Activated CD4-positive, alpha-beta memory T cell treated with anti-CD3 and anti-CD28 coated beads, Interleukin-2, amount 10 ng/mL, durations not matched to agents 7 days and 5 days (primary cell): ENCODE data around the gene TMEM108. TPM values are rescaled to one million over a fixed set of nuclear protein-coding genes. Genes with fewer than 3 reads are reported as not detected.

Source experiments
- CTCF ChIA-PET: fragments of 350-600 bp; sonication (Branson Sonifier 250); formaldehyde crosslinking; loops from one replicate; lab custom pipeline; 2021; ENCODE audit warnings: antibody characterized with exemption, inconsistent platforms; lab: Charles Lee
- POLR2A ChIA-PET: fragments of 350-600 bp; sonication (Branson Sonifier 250); formaldehyde crosslinking; loops from one replicate; lab custom pipeline; 2021; ENCODE audit warnings: antibody characterized with exemption; lab: Charles Lee
- DNase-seq: peaks from one replicate; pipeline ENCODE4 v3.0.0-alpha.2; 2020
- H3K27ac Mint-ChIP-seq: one replicate; pipeline ENCODE4 v1.8.0; 2021; ENCODE audit warnings: mild to moderate bottlenecking, mixed read lengths
- H3K27me3 Mint-ChIP-seq: one replicate; pipeline ENCODE4 v1.8.0; 2021; ENCODE audit warnings: mixed read lengths
- H3K36me3 Mint-ChIP-seq: one replicate; pipeline ENCODE4 v1.8.0; 2021; ENCODE audit warnings: low read depth, mixed read lengths
- H3K4me1 Mint-ChIP-seq: one replicate; pipeline ENCODE4 v1.8.0; 2021; ENCODE audit warnings: mixed read lengths
- H3K4me3 Mint-ChIP-seq: one replicate; pipeline ENCODE4 v1.8.0; 2021; ENCODE audit warnings: mild to moderate bottlenecking, mixed read lengths
- H3K9me3 Mint-ChIP-seq: one replicate; pipeline ENCODE4 v1.8.0; 2021; ENCODE audit warnings: mixed read lengths
- total RNA-seq, 2 experiments: library from RNA; stranded (reverse); gene quantifications; one replicate each; pipeline ENCODE4 v1.2.3, GENCODE V29; 2021

TMEM108 gene
- total RNA-seq, 2 experiments from 2014 or later = not detected

DNA sequence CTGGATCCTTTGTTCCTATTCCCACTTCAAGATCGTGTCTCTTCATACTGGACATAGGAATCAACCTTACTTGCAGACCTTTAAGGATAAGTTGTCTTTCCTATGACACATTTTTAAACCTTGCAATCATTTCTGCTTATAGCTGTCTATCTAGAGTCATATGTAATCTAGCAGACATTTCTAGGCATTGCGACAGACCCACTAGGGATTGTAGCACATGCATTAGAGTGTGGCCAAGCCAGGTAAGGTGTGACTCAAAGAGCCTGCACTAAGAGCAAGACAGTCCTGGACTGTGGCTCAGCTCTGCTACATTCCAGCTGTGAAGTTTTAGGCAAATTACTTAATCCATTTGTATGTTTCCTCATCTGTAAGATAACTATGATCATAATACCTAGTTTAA lies 322.8 kb downstream of the TMEM108 start:
- no peaks in the 10 kb centered on the region for H3K36me3 Mint-ChIP-seq
- H3K27ac Mint-ChIP-seq = no peak overlapping the region
- DNase-seq = no peak
- no peaks in the 10 kb centered on the region for H3K9me3 Mint-ChIP-seq
- CTCF ChIA-PET = no interaction called here
- H3K4me1 Mint-ChIP-seq = peaks cover 9% of the 10 kb centered on the region
- POLR2A ChIA-PET = no interaction called here
- no peak overlapping the region for H3K4me3 Mint-ChIP-seq
- H3K27me3 Mint-ChIP-seq = peaks cover 18% of the 10 kb centered on the region

DNA sequence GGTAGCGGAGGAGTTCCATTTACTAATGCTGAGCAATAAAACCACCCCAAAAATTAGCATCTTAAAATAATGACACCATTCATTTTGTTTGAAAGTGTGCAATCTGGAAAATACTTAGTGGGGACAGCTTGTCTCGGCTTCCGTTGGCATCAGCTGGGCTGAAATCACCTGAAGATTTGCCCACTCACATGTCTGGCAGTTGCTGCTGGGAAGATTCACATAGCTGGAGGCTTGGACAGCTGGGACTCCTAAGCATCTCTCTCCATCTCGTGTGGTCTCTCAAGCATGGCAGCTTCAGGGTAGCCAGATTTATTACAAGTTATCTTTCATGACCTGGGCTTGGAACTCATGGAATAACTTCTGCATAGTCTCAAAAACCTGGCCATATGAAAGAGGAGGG lies 323.2 kb downstream of the TMEM108 start:
- ChIA-PET POLR2A (no interaction called here), CTCF (no interaction called here)
- Mint-ChIP-seq H3K27ac (no peak overlapping the region), H3K4me1 (peaks cover 9% of the 10 kb centered on the region), H3K9me3 (no peaks in the 10 kb centered on the region), H3K27me3 (peaks cover 15% of the 10 kb centered on the region), H3K36me3 (no peaks in the 10 kb centered on the region), H3K4me3 (no peak overlapping the region)
- no peak for DNase-seq

DNA sequence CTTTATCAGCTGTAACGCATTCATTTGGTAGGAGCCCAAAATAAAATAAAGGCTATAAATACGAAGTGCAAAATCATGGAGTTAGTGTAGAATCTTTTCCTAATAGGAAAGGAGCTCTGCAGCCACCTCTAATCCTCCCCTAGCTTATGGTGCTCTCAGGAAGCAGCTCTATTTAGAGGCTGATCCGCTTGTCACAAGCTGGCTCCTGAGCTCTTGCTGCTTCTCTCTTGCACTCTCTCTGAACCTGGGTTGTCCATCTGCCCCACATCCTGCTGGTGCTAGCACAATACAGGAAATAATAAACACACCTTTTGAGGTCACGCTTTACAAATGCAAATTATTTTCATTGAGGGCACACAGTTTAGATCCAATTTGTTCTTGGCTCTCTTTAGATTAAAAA lies 324.3 kb downstream of the TMEM108 start:
- peaks cover 9% of the 10 kb centered on the region for H3K4me1 Mint-ChIP-seq
- H3K9me3 Mint-ChIP-seq = no peaks in the 10 kb centered on the region
- ChIA-PET CTCF (interaction anchor here (1.0 kb wide), 1 partner anchor 10 kb away, joined by 3 read pairs; no protein-coding TSS in a partner anchor), POLR2A (no interaction called here)
- no peak for DNase-seq
- peaks cover 9% of the 10 kb centered on the region for H3K27me3 Mint-ChIP-seq
- H3K4me3 Mint-ChIP-seq = no peak overlapping the region
- no peak overlapping the region for H3K27ac Mint-ChIP-seq
- H3K36me3 Mint-ChIP-seq = no peaks in the 10 kb centered on the region

DNA sequence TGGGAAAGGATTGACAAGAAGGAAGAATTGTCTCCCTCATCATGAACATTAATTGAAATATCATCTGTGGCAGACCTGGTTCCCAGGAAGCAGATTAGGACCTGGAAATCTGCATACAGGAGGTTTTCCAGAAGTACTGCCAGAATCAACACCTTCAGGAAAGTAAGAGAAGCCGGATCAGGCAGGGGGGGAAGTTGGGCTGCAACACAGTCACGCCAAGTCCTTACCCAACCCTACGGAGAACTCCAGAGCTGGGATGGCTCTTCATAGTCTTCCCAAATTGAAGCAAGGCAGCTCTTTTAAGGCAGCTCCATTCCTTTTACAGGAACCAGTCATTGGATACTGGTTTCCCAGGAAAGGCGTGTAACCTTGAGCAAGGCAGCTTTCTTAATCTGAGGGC lies 326.5 kb downstream of the TMEM108 start:
- Mint-ChIP-seq H3K36me3 (no peaks in the 10 kb centered on the region), H3K9me3 (no peaks in the 10 kb centered on the region), H3K4me1 (peaks cover 9% of the 10 kb centered on the region), H3K27ac (no peak overlapping the region), H3K4me3 (no peak overlapping the region), H3K27me3 (peaks cover 7% of the 10 kb centered on the region)
- POLR2A ChIA-PET = no interaction called here
- CTCF ChIA-PET = interaction anchor here (1.2 kb wide), 1 partner anchor 19 kb away, joined by 3 read pairs; no protein-coding TSS in a partner anchor
- no peak for DNase-seq

DNA sequence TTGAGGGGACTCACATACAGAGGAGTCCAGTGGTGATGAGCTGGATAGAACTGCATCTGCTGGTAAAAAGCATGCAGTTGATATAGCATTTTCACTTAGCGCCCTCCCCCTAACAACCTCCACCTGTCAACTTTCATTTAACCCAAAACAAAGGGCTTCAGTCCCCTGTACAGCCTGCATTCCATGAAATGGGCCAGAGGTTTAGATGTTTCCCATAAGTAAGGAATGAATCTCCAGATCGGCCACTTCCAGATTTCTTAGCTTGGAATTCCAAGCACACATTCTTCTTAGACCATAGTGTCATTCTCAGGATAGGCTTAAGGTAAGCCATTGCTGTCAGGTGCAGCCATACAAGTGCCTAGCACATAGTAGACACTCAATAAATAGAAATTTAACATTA lies 328.7 kb downstream of the TMEM108 start:
- POLR2A ChIA-PET = interaction anchor here (0.7 kb wide), 1 partner anchor 211 kb away, joined by 3 read pairs; no protein-coding TSS in a partner anchor
- CTCF ChIA-PET = no interaction called here
- Mint-ChIP-seq H3K36me3 (no peaks in the 10 kb centered on the region), H3K4me3 (no peak overlapping the region), H3K27me3 (peaks cover 8% of the 10 kb centered on the region), H3K9me3 (no peaks in the 10 kb centered on the region), H3K4me1 (peaks cover 9% of the 10 kb centered on the region), H3K27ac (no peak overlapping the region)
- no peak for DNase-seq

DNA sequence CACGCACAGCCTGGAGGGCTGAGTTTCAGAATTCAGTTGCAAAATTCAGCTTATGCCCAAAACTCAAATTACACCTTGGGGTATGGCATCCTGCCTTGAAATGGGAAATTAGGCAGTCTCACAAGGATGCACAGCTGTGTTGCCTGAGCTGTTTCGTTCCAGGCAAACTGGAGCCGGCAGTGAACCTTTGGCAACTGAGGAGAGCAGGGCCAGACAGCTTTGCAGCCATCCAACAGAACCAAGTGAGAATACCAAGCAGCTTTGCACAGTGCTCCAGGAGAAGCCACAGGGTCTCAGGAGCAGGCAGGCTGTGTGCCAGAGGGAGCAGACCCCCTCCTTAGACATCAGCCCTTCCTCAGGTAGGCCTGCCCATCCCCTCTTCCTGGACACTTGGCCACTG lies 329.2 kb downstream of the TMEM108 start:
- ChIA-PET CTCF (no interaction called here), POLR2A (interaction anchor here (0.7 kb wide), 1 partner anchor 210 kb away, joined by 3 read pairs; no protein-coding TSS in a partner anchor)
- no peaks in the 10 kb centered on the region for H3K36me3 Mint-ChIP-seq
- no peak overlapping the region for H3K4me3 Mint-ChIP-seq
- DNase-seq = no peak
- H3K27ac Mint-ChIP-seq = no peak overlapping the region
- H3K27me3 Mint-ChIP-seq = peaks cover 7% of the 10 kb centered on the region
- H3K4me1 Mint-ChIP-seq = peaks cover 4% of the 10 kb centered on the region
- no peaks in the 10 kb centered on the region for H3K9me3 Mint-ChIP-seq

DNA sequence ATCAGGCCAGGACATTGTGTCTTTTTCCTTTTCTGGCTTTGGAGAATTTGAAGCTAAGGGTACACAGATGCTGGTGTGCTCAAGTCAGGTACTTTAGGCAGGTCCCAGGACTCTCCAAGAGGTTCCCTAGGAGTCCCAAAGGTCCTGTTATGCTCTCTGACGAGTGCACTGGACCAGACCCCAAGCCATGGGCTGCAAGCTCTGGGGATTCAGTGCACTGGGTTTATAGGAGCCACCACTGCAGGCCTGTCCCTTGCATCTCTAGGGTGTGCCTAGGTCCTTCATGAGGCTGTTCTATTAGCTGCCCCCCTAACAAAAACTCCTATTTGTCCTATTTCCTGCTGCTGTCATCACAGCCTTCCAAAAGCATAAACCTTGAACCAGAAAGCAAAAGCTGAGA lies 329.8 kb downstream of the TMEM108 start:
- ChIA-PET CTCF (no interaction called here), POLR2A (no interaction called here)
- Mint-ChIP-seq H3K4me1 (peaks cover 1% of the 10 kb centered on the region), H3K36me3 (no peaks in the 10 kb centered on the region), H3K4me3 (no peak overlapping the region), H3K27ac (no peak overlapping the region), H3K27me3 (peaks cover 7% of the 10 kb centered on the region), H3K9me3 (no peaks in the 10 kb centered on the region)
- DNase-seq = no peak

- no peaks in the 10 kb centered on the region for H3K36me3 Mint-ChIP-seq
- no peak for DNase-seq
- no peak overlapping the region for H3K4me3 Mint-ChIP-seq
- peaks cover 7% of the 10 kb centered on the region for H3K27me3 Mint-ChIP-seq
- CTCF ChIA-PET = no interaction called here
- POLR2A ChIA-PET = no interaction called here
- H3K4me1 Mint-ChIP-seq = no peaks in the 10 kb centered on the region
- no peak overlapping the region for H3K27ac Mint-ChIP-seq
- H3K9me3 Mint-ChIP-seq = no peaks in the 10 kb centered on the region
These were observed 330.3 kb downstream of the TMEM108 start for GRCh38 chr3:133368371-133369067.

GRCh38 chr3:133369068-133369440 lies 330.9 kb downstream of the TMEM108 start:
- CTCF ChIA-PET = no interaction called here
- Mint-ChIP-seq H3K4me3 (no peak overlapping the region), H3K27ac (no peak overlapping the region), H3K4me1 (no peaks in the 10 kb centered on the region), H3K36me3 (no peaks in the 10 kb centered on the region), H3K27me3 (peaks cover 7% of the 10 kb centered on the region), H3K9me3 (no peaks in the 10 kb centered on the region)
- POLR2A ChIA-PET = no interaction called here
- no peak for DNase-seq

- no peaks in the 10 kb centered on the region for H3K36me3 Mint-ChIP-seq
- no peak for DNase-seq
- ChIA-PET CTCF (interaction anchor here (1.0 kb wide), 1 partner anchor 51 kb away, joined by 5 read pairs; no protein-coding TSS in a partner anchor), POLR2A (no interaction called here)
- H3K4me3 Mint-ChIP-seq = no peak overlapping the region
- H3K27me3 Mint-ChIP-seq = peaks cover 7% of the 10 kb centered on the region
- H3K9me3 Mint-ChIP-seq = no peaks in the 10 kb centered on the region
- no peak overlapping the region for H3K27ac Mint-ChIP-seq
- no peaks in the 10 kb centered on the region for H3K4me1 Mint-ChIP-seq
These were observed 333.0 kb downstream of the TMEM108 start for GRCh38 chr3:133371181-133371580.

DNA sequence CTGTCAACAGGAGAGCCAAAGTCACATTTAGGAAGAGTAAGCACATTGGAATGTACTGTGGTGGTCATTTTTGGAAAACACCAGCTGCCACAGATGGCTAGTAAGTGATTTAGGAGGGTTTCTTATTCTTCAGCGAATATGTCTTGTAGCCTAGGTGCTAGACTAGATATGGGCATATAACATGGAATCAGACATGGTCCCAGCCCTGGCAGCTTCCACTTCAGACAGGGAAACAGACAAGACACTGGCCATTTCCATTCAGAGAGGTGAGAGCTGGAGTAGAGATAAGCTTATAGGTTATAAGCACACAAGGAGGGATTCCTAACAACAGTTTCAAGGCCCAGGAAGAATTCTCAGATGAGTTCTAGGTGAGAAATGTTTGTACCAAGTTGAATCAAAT lies 333.5 kb downstream of the TMEM108 start:
- H3K27ac Mint-ChIP-seq = no peak overlapping the region
- no peaks in the 10 kb centered on the region for H3K9me3 Mint-ChIP-seq
- POLR2A ChIA-PET = no interaction called here
- no peaks in the 10 kb centered on the region for H3K4me1 Mint-ChIP-seq
- peaks cover 7% of the 10 kb centered on the region for H3K27me3 Mint-ChIP-seq
- no peak for DNase-seq
- no peaks in the 10 kb centered on the region for H3K36me3 Mint-ChIP-seq
- no peak overlapping the region for H3K4me3 Mint-ChIP-seq
- CTCF ChIA-PET = interaction anchor here (1.0 to 1.2 kb wide), 2 partner anchors 9 to 51 kb away, joined by 3 to 5 read pairs; no protein-coding TSS in a partner anchor

GRCh38 chr3:133374708-133375402 lies 336.7 kb downstream of the TMEM108 start:
- no peak for DNase-seq
- H3K4me1 Mint-ChIP-seq = no peaks in the 10 kb centered on the region
- no peak overlapping the region for H3K27ac Mint-ChIP-seq
- CTCF ChIA-PET = interaction anchor here (0.5 kb wide), 1 partner anchor 288 kb away, joined by 3 read pairs; no protein-coding TSS in a partner anchor
- no peaks in the 10 kb centered on the region for H3K9me3 Mint-ChIP-seq
- POLR2A ChIA-PET = no interaction called here
- H3K4me3 Mint-ChIP-seq = no peak overlapping the region
- peaks cover 1% of the 10 kb centered on the region for H3K27me3 Mint-ChIP-seq
- H3K36me3 Mint-ChIP-seq = no peaks in the 10 kb centered on the region

DNA sequence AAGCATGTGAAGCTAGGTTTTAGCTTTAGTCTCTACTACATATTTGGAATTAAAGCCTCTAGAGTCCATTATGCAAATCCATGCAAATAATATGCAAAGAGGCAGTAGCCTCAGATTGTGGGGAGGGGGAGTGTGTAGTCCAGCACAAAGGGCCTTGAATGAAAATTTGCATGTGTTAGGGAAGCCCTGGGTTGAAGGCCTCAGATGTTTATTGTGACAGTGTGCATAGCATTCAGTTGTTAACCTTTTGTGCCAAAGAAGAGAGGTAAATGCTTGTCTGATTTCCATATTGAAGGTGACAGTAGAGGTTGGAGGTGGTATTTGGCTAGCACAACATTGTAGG lies 337.2 kb downstream of the TMEM108 start:
- POLR2A ChIA-PET = no interaction called here
- H3K4me3 Mint-ChIP-seq = no peak overlapping the region
- H3K9me3 Mint-ChIP-seq = no peaks in the 10 kb centered on the region
- H3K36me3 Mint-ChIP-seq = no peaks in the 10 kb centered on the region
- CTCF ChIA-PET = no interaction called here
- H3K4me1 Mint-ChIP-seq = no peaks in the 10 kb centered on the region
- H3K27ac Mint-ChIP-seq = no peak overlapping the region
- no peak for DNase-seq
- no peaks in the 10 kb centered on the region for H3K27me3 Mint-ChIP-seq
